ENCODE data around the gene OXCT2.

Gene OXCT2

GRCh38 chr1:39755965-39756659 lies 15.0 kb downstream of the OXCT2 start:
- TF ChIP-seq CTCF (IDR thresholded peaks at IDR 0.05; ENCODE audit: insufficient read depth, low read depth, low read length, missing control alignments) = no peak
- H3K4me3 ChIP-seq (ENCODE audit: low read depth, low read length) = no peak overlapping the region
- DNase-seq (ENCODE audit: low read depth) = no peak

- no peak for DNase-seq (ENCODE audit: low read depth)
- no peak for TF ChIP-seq CTCF (IDR thresholded peaks at IDR 0.05; ENCODE audit: insufficient read depth, low read depth, low read length, missing control alignments)
- no peak overlapping the region for H3K4me3 ChIP-seq (ENCODE audit: low read depth, low read length)
Observed at GRCh38 chr1:39754906-39755504, 16.1 kb downstream of the OXCT2 start.

- no peak for DNase-seq (ENCODE audit: low read depth)
- no peak for TF ChIP-seq CTCF (IDR thresholded peaks at IDR 0.05; ENCODE audit: insufficient read depth, low read depth, low read length, missing control alignments)
- no peak overlapping the region for H3K4me3 ChIP-seq (ENCODE audit: low read depth, low read length)
Observed at GRCh38 chr1:39754026-39754570, 17.1 kb downstream of the OXCT2 start.

- no peak for TF ChIP-seq CTCF (IDR thresholded peaks at IDR 0.05; ENCODE audit: insufficient read depth, low read depth, low read length, missing control alignments)
- DNase-seq (ENCODE audit: low read depth) = no peak
- no peak overlapping the region for H3K4me3 ChIP-seq (ENCODE audit: low read depth, low read length)
Observed at GRCh38 chr1:39753132-39754025, 17.8 kb downstream of the OXCT2 start.

GRCh38 chr1:39752703-39753102 lies 18.4 kb downstream of the OXCT2 start:
- no peak for DNase-seq (ENCODE audit: low read depth)
- H3K4me3 ChIP-seq (ENCODE audit: low read depth, low read length) = no peak overlapping the region
- no peak for TF ChIP-seq CTCF (IDR thresholded peaks at IDR 0.05; ENCODE audit: insufficient read depth, low read depth, low read length, missing control alignments)

- no peak overlapping the region for H3K4me3 ChIP-seq (ENCODE audit: low read depth, low read length)
- no peak for DNase-seq (ENCODE audit: low read depth)
- TF ChIP-seq CTCF (IDR thresholded peaks at IDR 0.05; ENCODE audit: insufficient read depth, low read depth, low read length, missing control alignments) = no peak
Observed at GRCh38 chr1:39751595-39751994, 19.6 kb downstream of the OXCT2 start.
